Measurements from ENCODE around the gene CMTR2. TPM values are rescaled to one million over a fixed set of nuclear protein-coding genes. Genes with fewer than 3 reads are reported as not detected.

The CMTR2 gene
- total RNA-seq, 2 donors from 2014 or later, result 16.0 to 17.4 TPM

GRCh38 chr16:71244521-71244920 lies 44.7 kb downstream of the CMTR2 start:
- no peaks in the 10 kb centered on the region for H3K9me3 ChIP-seq
- no peak overlapping the region for H3K27ac ChIP-seq
- no peak for TF ChIP-seq CTCF (IDR thresholded peaks at IDR 0.05)
- no peaks in the 10 kb centered on the region for H3K4me1 ChIP-seq
- H3K36me3 ChIP-seq, result no peaks in the 10 kb centered on the region
- intact Hi-C loops (cut with DNase I), result no loop called here
- no peak overlapping the region for H3K4me3 ChIP-seq
- DNase-seq, result no peak
- H3K27me3 ChIP-seq, result no peaks in the 10 kb centered on the region
- no peak overlapping the region for H3K9ac ChIP-seq (ENCODE audit: low read depth in 2 of 2, low read length in 2 of 2)

GRCh38 chr16:71242601-71243000 lies 46.6 kb downstream of the CMTR2 start:
- no peak overlapping the region for H3K4me3 ChIP-seq
- no peaks in the 10 kb centered on the region for H3K36me3 ChIP-seq
- DNase-seq, result no peak
- no peak overlapping the region for H3K9ac ChIP-seq (ENCODE audit: low read depth in 2 of 2, low read length in 2 of 2)
- H3K4me1 ChIP-seq, result no peaks in the 10 kb centered on the region
- TF ChIP-seq CTCF (IDR thresholded peaks at IDR 0.05), result no peak
- H3K27me3 ChIP-seq, result no peaks in the 10 kb centered on the region
- H3K27ac ChIP-seq, result no peak overlapping the region
- no peaks in the 10 kb centered on the region for H3K9me3 ChIP-seq
- intact Hi-C loops (cut with DNase I), result no loop called here

GRCh38 chr16:71242036-71242435 lies 47.2 kb downstream of the CMTR2 start:
- Histone ChIP-seq H3K27ac (no peak overlapping the region), H3K9ac (ENCODE audit: low read depth in 2 of 2, low read length in 2 of 2) (no peak overlapping the region), H3K4me3 (no peak overlapping the region), H3K9me3 (no peaks in the 10 kb centered on the region), H3K4me1 (no peaks in the 10 kb centered on the region), H3K36me3 (no peaks in the 10 kb centered on the region), H3K27me3 (no peaks in the 10 kb centered on the region)
- no peak for DNase-seq
- intact Hi-C loops (cut with DNase I), result no loop called here
- TF ChIP-seq CTCF (IDR thresholded peaks at IDR 0.05), result no peak

Other genes with a start within 250 kb of the CMTR2 start
- gene HYDIN, start 58.7 kb downstream of the CMTR2 start, total RNA-seq, result under 1 TPM; 0.58 to 0.64 TPM
- 1 to 10 TPM in 1 of 2 donors, under 1 TPM in 1; 0.74 to 2.8 TPM for gene CALB2, start 69.3 kb upstream of the CMTR2 start, total RNA-seq
- gene TLE7, start 152.7 kb upstream of the CMTR2 start, total RNA-seq, result not detected
- 1 to 10 TPM; 5.8 to 6.4 TPM for gene ZNF23, start 172.8 kb upstream of the CMTR2 start, total RNA-seq
- gene ZNF19, start 199.9 kb upstream of the CMTR2 start, total RNA-seq, result 1 to 10 TPM; 3.5 to 4.1 TPM
- gene CHST4, start 237.0 kb upstream of the CMTR2 start, total RNA-seq, result under 1 TPM in 1 of 2 donors, not detected in 1; 0.44 TPM

Measured in colonic mucosa (tissue), 4 donors.